CD4-positive, alpha-beta T cell treated with Interleukin-1 beta for 1 hour (primary cell): ENCODE results near the gene USP34.
A peak's percentile ranks its signal among the peaks of the same experiment; 100 is the strongest.
"Not testable (repeated sequence)": the region's sequence is repeated elsewhere in the genome, so short reads cannot be mapped to it uniquely, and the experiment has no call there.

Experiments used
- DNase-seq, 2 donors: peaks; one replicate each; pipeline ENCODE4 v3.0.0-alpha.2; 2020 to 2022

USP34 gene

DNA sequence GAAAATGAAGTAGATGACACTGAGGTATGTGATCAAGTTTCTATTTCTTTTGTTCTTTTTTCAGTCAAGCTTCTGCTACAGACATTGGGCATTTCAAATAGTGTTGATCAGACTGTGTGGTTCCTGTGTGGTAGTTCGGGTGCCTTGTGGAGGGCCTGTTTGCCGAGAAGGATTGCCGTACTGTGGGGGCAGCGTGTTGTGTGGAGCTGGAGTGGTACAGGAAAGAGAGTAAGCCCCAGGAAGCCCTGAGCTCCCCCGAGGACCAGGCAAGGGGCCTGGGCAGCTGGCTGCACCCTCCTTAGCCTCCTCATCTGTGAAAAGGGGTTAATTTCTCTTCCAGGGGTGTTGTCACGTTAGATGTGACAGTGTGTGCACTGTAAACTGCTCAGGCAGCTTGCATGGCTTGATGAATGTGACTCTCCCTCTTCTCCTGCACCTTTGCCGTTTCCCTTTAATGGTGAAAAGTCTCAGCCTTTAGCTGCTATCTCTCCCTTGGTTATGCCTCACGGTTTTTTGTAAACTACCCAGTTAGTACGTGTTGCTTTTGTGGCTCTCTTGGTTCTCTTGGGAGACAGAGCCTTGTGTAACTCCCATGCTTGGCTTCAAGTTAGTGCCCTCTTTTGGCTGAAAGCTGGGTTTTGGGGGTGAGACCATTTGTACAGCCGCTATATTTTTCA lies 289.4 kb downstream of the USP34 start:
- no peak for DNase-seq

DNA sequence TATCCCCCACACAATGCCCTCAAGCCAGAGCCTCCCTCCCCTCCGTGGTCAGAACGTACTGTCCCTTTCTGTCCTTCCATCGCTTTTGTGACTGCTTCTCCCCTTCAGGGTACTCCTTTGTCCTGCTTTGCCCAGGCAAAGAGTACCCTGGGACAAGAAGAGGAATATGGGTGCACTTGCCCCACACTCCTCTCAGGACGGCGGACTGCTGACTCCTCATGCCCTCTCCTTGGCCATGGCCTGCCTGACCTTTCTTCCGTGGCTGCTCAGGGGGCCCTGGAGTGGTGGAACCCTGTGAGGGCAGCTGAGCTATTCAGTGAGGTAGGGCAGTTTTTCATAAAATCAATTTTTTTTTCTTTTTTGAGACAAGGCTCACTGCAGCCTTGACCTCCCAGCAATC lies 290.2 kb downstream of the USP34 start:
- no peak for DNase-seq

DNA sequence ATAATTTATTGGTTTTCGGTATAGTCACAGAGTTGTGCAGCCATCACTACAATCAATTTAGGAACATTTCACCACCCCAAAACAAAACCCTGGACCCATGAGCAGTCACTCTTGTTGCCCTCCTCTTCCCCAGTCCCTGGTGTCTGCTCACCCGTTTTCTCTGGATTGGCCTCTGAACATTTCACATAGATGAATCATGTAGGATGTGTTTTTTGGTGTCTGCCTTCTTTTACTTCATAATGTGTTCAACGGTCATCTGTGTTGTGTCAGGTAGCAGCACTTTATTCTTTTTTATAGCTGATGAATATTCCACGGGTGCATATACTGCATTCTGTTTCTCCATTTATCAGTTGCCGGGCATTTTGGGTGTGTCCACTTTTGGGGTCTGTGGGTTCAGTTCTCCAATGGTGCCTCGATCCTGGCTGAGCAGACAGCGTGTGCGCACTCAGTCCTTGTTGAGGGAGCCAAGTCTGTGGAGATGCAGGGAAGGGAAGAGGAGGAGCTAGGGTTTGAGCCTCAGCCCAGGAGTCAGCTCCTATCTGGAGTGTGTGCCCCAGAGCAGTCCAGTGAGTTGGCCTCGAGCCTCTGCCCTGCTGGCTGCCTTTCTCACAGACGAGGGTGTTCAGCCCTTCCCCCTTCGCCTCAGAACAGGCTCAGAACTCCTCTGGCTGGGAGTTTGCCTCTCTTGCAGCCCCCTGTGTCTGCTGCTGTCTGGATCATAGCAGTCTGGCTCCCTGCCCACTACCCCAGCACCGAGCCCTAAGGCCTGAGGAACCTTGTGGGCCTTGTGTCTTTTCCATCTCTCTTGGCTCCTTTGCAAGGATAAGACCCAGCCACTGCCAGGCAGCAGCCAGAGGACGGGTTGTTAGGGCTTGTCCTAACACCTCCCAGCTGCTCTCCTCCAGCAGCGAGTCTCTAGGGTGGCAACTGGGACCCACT lies 290.9 kb downstream of the USP34 start:
- DNase-seq = no peak

DNA sequence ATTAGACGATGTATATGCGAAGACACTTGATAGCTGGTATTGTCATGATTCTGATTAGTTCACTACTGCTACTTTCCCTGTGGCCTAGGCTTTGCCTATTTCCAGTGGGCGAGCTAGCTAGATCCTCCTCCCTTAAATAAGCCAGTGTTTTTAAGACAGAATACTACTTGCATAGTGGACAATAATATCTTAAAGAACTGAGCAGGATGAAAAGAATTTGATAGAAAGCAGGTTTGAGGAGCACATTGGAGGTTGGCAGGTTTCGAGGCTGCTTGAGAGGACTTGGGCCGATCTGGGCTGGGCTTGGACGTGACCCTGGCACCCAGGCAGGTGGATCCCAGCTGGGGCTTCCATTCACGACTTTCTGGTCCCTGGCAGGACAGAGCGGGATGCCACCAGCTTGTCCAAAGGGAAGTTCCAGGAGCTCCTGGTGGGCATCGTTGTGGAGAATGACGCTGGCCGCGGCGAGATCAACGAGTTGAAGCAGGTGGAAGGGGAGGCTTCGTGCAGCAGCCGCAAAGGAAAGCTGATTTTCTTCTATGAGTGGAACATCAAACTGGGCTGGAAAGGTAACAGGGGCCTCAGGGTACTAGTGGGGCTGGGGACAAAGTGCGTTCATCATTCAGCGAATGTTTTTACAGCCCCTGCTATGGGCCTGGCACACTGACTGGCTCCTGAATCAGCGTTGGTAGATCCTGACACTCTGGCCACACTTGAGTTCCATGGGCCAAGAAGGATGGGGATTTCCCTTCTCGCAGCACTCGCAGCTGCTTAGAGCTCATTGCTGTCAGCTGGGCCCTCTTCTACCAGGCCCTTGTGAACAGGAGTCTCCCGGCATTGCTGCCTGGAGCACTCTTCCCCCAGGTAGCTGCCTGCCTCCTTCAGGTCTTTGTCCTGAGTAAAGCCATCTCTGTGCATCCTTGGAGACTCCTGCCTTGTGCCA lies 292.0 kb downstream of the USP34 start:
- DNase-seq = no peak

DNA sequence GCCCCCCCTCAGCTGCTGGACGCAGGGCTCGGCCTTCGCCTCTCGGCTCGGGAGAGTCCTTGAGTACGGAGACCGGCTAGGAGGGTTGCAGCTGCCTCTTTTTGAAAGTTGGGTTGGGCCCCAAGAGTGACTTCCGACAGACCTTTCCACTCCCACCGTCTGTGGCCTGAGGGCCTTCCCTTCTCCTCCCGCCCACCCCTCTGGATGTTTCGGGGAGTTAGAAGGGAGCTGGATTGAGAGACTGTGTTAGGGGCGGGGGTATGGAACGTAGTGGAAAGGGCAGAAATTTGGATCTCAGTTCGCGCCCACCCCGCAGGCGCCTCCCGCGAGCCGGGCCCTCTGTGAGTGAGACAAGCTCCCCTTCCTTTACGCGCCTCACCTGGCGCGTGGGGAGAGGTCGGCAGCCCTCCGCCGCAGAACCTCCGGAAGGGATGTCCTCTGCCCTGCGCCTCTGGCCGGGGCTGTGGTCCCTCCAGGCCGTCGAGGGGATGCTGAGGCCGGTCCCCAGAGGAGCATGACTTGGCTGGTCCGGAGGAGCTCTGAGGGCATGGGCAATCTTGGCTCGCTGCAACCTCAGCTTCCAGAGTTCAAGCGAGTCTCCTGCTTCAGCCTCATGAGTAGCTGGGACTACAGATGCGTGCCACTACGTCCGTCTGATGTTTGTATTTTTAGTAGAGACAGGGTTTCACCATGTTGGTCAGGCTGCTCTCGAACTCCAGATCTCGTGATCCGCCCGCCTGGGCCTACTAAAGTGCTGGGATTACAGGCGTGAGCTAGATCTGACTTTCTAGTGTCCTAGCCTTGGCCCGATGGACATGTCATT lies 292.9 kb downstream of the USP34 start:
- peak; percentile 32 to 45 for DNase-seq

DNA sequence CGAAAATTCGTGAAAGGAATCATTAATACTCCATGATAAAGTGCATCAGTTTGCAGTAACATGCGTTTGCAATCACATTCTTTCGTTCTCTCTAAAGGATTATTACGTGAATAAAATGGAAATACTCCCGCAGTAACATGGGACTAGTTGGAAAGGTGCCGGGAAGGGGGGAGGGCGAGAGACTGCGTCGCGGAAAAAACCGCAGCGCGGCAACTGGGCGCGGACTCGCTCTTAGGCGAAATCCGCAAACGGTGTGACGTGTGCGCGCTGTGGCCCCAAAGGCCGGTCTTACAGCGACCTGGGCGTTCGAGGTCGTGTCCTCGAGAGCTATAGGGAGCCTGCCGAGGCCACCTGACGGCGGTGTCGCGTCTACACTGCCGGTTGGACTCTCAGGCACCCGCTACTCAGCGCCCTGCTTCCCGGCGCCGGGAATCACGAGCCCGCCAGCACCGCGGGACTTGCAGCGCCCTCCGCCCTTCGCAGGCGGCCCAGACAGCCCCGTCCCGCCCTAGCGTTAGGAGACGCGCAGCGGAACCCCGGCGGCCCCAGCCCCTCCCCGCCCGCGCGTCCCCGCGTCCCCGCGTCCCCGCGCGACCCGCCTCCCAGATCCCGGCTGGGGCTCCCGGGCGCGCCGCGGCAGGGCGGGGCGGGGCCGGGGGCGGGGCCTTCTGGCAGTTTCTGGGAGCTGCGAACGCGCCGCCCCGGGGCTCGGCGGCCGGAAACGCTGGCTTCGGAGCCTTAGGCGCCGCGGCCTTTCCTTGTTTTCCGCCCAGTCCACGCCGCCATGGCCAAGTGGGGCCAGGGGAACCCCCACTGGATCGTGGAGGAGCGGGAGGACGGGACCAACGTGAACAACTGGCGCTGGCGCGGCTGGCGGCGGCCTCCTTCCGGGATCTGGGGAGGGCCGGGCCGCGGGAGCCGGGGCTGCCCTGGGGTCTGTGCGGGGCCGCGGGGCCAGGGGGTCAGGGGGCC lies 293.8 kb downstream of the USP34 start:
- DNase-seq = peak; percentile 93 to 94

DNA sequence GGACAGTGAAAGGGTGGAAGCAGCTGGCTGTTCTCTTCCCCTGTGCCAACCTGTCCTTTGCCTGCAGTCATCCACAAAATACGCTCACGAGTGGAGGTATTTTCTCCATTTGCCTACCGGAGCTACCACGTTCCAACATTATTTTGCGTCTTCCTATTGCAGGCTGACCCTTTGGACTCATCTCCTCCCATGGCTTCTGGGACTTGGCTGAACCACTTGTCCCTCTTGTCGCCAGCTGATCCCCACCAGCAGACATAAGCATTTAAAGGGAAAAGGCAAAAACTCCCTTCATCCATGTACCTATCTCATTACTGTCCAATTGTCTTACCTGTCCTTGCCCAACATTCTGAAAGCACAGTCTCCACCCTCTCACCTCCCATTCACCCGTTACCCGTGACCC lies 295.9 kb downstream of the USP34 start:
- DNase-seq = no peak

DNA sequence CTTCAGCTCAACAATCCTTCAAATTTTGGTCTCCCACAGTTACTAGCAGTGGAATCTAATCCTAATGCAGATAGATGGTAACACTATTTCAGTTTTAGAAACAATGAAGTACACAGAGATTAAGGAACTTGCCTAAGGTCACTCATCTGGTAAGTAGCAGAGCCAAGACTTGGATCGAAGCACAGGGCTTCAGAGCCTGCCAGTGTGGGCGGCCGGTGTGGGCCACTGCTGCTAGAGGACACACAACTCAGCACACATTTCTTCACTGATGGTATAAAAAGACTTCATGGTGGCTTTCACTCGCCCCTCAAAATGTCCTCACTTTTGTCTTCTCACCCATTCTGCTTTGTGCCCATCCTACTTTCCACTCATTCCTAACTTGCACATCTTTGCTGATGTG lies 297.8 kb downstream of the USP34 start:
- no peak for DNase-seq

DNA sequence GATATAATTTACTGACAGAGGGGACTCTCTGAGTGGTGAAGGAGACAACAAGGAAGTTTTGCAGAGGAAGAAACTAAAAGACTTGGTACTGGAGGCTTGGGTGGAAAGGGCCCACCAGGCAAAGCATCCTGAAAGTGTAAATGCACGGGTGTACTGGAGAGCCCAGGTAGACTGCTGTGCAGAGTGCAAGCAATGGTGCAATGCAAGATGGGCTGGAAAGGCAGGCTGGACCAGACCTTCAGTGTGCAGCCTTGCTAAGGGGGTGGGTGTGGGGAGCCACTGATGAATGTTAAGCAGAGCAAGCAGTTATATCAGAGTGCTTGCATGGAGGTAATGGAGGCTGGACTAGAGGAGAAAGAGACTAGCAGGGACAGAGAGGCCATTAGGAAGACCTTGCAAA lies 298.2 kb downstream of the USP34 start:
- no peak for DNase-seq

DNA sequence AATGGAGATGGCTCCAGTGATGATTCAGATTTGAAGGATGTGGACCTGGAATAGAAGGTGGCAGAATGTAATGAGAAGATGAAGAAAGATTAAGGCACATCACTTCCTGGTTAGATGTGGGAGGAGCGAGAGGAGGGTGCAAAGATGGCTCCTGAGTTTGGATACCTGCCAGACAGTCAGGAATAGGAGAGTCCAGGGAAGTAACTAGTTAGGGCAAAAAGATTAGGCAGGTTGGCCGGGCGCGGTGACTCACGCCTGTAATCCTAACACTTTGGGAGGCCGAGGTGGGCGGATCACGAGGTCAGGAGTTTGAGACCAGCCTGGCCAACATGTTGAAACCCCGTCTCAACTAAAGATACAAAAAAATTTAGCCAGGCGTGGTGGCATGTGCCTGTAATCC lies 303.3 kb downstream of the USP34 start:
- DNase-seq = no peak

DNA sequence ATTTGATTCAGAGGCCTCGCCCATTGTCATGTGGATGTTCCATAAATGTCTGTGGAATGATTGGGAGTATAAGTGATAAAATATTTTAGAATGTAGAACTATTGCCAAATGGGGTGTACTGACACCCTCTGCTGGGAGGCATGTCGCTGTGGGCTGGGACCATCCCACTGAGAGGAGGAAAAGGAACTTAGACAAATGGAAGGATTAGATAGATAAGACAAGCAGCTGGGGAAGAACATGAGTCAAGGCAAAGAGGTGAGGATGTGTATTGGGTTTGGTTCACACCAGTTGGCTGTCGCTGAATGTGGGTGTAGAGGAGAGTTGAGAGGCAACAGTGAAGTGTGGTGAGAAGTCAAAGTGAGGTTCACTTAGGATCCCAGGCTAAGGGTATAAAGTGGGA lies 304.9 kb downstream of the USP34 start:
- DNase-seq = no peak

DNA sequence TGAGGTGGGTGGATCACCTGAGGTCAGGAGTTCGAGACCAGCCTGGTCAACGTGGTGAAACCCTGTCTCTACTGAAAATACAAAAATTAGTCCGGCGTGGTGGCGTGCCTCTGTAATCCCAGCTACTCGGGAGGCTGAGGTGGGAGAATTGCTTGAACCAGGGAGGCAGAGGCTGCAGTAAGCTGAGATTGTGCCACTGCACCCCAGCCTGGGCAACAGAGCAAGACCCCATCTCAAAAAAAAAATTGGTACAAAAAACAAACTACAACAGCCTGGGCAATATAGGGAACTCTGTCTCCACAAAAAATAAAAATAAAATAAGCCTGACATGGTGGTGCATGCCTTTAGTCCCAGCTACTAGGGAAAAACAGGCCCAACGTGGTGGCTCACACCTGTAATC lies 305.8 kb downstream of the USP34 start:
- not testable (repeated sequence) for DNase-seq

DNA sequence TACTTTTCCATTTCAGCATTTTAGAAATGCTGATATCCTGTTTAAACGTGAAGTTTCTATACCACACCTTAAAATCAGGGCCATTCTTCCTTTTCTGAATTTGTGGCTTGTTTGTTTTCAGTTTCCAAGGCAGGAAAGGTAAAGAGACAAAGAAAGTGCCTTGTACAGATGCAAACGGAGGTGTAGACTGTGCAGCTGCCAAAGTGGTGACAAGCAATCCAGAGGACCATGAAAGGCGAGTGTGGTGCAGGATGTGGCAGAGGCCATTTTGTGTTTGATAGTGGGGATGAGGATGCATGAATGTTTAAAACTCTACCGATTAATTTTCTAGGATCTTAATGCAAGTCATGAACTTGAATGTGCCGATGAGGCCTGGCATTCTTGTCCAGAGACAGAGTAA lies 308.2 kb downstream of the USP34 start:
- no peak for DNase-seq

DNA sequence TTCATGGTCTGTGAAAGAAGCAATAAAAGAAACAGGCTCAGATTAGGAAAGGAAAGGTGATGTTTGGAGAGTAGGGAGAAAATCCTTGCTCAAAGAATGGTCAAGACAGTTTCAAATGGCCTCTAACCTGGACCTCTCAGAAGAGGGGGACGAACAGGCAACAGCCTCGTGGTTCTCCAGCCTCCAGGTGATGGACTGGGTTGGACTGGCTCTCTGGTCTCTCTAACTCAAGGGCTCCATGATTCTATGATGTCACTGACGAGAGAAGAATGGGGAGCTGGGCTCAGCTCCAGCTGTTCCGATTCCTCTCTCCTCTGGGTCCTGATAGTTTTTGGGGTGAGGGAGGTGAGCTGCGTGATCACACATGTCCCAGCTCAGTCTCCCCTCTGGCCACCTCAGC lies 309.0 kb downstream of the USP34 start, which contains the start of gene C2orf74:
Gene C2orf74, plus strand, starts transcription at position 301 of the 400 bp plus-strand sequence. CDS start 327 bp downstream, outside the sequence.
- no peak for DNase-seq

DNA sequence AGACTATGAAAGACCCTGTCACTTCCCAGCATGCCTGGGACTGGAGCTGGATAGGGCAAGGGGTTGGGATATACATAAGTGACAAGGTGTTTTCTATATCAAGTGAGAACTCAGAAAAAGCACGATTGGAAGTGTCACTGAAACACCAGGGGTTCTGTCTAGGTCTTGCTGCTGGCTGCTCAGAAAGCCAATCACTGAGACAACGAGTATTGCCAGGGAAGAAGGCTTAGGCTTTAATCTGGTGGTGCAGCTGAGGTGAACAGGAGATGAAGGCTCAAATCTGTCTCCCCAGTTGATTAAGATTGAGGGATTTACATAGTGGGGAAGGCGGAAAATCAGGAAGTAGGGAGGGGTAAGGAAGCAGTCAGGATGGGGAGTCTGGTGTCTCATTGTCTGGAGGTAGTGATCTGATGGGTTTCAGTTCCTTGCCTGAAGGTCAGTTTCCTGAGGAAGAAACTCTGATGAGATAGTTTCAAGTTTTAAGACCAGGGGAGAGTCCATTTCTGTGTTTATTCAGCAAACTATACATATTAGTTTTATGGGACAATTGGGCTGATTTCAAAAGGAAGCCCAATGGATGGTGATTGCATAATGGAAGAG lies 312.4 kb downstream of the USP34 start:
- DNase-seq = no peak

DNA sequence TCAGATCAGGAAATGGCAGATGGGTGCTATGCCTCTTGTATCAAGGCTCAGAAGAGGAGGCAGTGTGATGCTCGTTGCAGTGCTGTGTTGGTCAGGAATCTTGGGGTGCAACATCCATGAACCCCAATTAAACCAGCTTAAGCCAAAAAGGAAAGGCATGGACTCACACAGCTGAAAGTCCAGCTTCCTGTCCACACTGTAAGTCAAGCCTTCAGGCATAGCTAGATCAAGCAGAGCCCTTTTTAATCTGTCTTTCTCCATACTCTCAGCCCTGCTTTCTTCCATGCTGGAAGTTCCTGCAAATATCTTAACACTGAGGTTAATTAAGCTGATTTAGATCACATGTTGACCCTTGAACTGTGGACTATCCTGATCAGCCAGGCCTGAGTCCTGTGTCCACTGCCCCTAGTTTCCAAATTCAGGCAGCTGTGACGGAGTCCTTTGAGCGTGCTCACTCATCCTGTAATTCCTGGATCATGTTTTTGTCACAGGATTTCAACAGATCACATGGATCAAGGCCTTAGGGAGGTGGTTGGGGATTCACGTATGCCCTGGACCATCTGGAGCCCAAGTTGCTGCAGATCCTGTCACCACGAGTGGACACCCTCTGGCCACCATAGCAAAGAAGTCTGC lies 313.4 kb downstream of the USP34 start:
- no peak for DNase-seq

DNA sequence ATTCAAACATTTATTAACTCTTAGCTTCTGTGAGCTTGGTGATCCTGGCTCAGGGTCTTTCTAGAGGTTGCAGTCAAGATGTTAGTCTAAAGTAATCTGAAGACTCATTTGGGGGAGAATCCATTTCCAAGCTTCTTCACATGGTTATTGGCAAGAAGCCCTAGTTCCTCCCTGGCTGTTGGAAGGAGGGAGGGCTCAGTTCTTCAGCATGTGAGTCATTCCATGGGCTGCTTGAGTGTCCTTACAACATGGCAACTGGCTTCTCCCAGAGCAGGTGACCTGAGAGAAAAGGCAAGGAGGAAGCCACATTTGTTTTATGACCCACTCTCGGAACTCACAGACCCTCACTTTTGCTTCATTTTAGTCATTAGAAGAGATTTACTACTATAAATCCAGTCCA lies 319.5 kb downstream of the USP34 start:
- DNase-seq = no peak

DNA sequence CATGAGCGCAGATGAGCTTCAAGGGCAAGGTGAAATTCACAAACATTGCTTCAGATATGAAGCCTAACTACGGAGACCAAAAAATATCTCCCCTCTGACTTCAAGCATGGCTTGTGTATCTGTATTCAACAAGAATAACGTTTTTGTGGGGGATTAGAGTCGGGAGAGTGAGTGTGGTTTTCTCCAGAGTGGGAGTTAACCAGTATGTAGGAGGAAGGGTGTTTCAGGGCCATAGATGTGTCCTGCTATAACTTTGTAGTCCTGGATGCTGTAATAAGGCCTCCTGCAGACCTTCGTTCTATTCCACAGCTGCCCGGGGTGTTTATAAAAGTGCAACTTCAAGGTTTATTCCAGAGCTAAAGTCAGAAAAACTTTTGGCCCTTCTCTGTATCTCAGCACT lies 321.8 kb downstream of the USP34 start:
- DNase-seq = no peak

DNA sequence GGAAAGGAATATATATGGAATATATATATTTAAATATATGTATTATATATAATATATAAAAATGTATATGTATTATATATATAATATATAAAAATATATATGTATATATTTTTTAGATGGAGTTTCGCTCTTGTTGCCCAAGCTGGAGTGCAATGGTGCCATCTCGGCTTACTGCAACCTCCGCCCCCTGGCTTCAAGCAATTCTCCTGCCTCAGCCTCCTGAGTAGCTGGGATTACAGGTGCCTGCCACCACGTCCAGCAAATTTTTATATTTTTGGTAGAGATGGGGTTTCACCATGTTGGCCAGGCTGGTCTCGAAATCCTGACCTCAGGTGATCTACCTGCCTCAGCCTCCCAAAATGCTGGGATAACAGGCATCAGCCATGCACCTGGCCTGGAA lies 322.8 kb downstream of the USP34 start:
- not testable (repeated sequence) for DNase-seq

DNA sequence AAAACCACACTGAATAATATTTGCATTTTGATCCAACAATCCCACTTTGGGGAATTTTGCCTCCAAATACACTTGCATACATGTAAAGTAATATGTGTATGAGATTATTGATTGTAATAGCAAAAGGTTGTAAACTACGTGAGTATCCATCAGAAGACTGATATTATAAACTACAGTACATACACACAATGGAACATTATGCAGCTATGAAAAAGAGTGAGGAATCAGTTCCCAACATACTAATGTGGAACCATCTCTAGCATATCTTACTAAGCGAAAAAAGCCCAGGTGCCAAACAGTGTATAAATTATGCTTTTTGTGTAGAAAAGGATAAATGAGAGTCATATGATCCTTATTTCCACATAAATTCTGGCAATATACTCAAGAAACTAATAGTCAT lies 324.9 kb downstream of the USP34 start:
- no peak for DNase-seq
